ENCODE data around the gene FMNL1.
"Not testable (repeated sequence)": the region's sequence is repeated elsewhere in the genome, so short reads cannot be mapped to it uniquely, and the experiment has no call there.

FMNL1 gene

GRCh38 chr17:45201457-45201856 lies 20.2 kb upstream of the FMNL1 start:
- Mint-ChIP-seq H3K27me3 (ENCODE audit: low read depth) (no peaks in the 10 kb centered on the region), H3K4me1 (ENCODE audit: low read depth) (no peaks in the 10 kb centered on the region), H3K4me3 (no peak overlapping the region), H3K27ac (no peak overlapping the region), H3K36me3 (ENCODE audit: low read depth) (no peaks in the 10 kb centered on the region), H3K9me3 (no peaks in the 10 kb centered on the region)
- no peak for DNase-seq (ENCODE audit: low spot score)

- not testable (repeated sequence) for H3K27ac Mint-ChIP-seq; H3K36me3 Mint-ChIP-seq (ENCODE audit: low read depth); H3K4me3 Mint-ChIP-seq; H3K9me3 Mint-ChIP-seq; DNase-seq (ENCODE audit: low spot score); H3K4me1 Mint-ChIP-seq (ENCODE audit: low read depth); H3K27me3 Mint-ChIP-seq (ENCODE audit: low read depth)
These were observed 19.8 kb upstream of the FMNL1 start for GRCh38 chr17:45201880-45202279.

GRCh38 chr17:45218895-45219661 lies 2.6 kb upstream of the FMNL1 start:
- peak overlapping the region; percentile 64 for H3K27ac Mint-ChIP-seq
- no peaks in the 10 kb centered on the region for H3K9me3 Mint-ChIP-seq
- DNase-seq (ENCODE audit: low spot score) = peak; percentile 70
- H3K4me1 Mint-ChIP-seq (ENCODE audit: low read depth) = peaks cover 35% of the 10 kb centered on the region
- H3K4me3 Mint-ChIP-seq = peak overlapping the region; percentile 80
- H3K36me3 Mint-ChIP-seq (ENCODE audit: low read depth) = peaks cover 62% of the 10 kb centered on the region
- H3K27me3 Mint-ChIP-seq (ENCODE audit: low read depth) = no peaks in the 10 kb centered on the region

- peaks cover 42% of the 10 kb centered on the region for H3K4me1 Mint-ChIP-seq (ENCODE audit: low read depth)
- peak; percentile 10 for DNase-seq (ENCODE audit: low spot score)
- H3K36me3 Mint-ChIP-seq (ENCODE audit: low read depth) = peaks cover 66% of the 10 kb centered on the region
These were observed 1.6 kb upstream of the FMNL1 start for GRCh38 chr17:45220079-45220478.

GRCh38 chr17:45222014-45222288 lies 266 bp downstream of the FMNL1 start:
- DNase-seq (ENCODE audit: low spot score) = no peak
- Mint-ChIP-seq H3K4me3 (no peak overlapping the region), H3K9me3 (no peaks in the 10 kb centered on the region), H3K27ac (no peak overlapping the region), H3K36me3 (ENCODE audit: low read depth) (peaks cover 68% of the 10 kb centered on the region), H3K27me3 (ENCODE audit: low read depth) (no peaks in the 10 kb centered on the region), H3K4me1 (ENCODE audit: low read depth) (peaks cover 55% of the 10 kb centered on the region)

More at GRCh38 chr17:45220079-45220478, 1.6 kb upstream of the FMNL1 start:
- no peaks in the 10 kb centered on the region for H3K9me3 Mint-ChIP-seq
- peak overlapping the region; percentile 64 for H3K27ac Mint-ChIP-seq
- peak overlapping the region; percentile 80 for H3K4me3 Mint-ChIP-seq
- no peaks in the 10 kb centered on the region for H3K27me3 Mint-ChIP-seq (ENCODE audit: low read depth)

GRCh38 chr17:45222289-45222995 lies 757 bp downstream of the FMNL1 start:
- peak; percentile 59 for DNase-seq (ENCODE audit: low spot score)
- H3K4me3 Mint-ChIP-seq = peak overlapping the region; percentile 99
- H3K27me3 Mint-ChIP-seq (ENCODE audit: low read depth) = no peaks in the 10 kb centered on the region
- peaks cover 59% of the 10 kb centered on the region for H3K4me1 Mint-ChIP-seq (ENCODE audit: low read depth)
- peak overlapping the region; percentile 98 for H3K27ac Mint-ChIP-seq
- peaks cover 64% of the 10 kb centered on the region for H3K36me3 Mint-ChIP-seq (ENCODE audit: low read depth)
- no peaks in the 10 kb centered on the region for H3K9me3 Mint-ChIP-seq

- Mint-ChIP-seq H3K4me1 (ENCODE audit: low read depth) (peaks cover 62% of the 10 kb centered on the region), H3K36me3 (ENCODE audit: low read depth) (peaks cover 60% of the 10 kb centered on the region), H3K27me3 (ENCODE audit: low read depth) (no peaks in the 10 kb centered on the region), H3K9me3 (no peaks in the 10 kb centered on the region), H3K4me3 (peak overlapping the region; percentile 99), H3K27ac (peak overlapping the region; percentile 98)
- DNase-seq (ENCODE audit: low spot score) = no peak
These were observed 1.4 kb downstream of the FMNL1 start for GRCh38 chr17:45222996-45223538.

- DNase-seq (ENCODE audit: low spot score) = peak; percentile 75
- Mint-ChIP-seq H3K4me1 (ENCODE audit: low read depth) (peaks cover 68% of the 10 kb centered on the region), H3K36me3 (ENCODE audit: low read depth) (peaks cover 61% of the 10 kb centered on the region), H3K4me3 (peak overlapping the region; percentile 99), H3K27me3 (ENCODE audit: low read depth) (no peaks in the 10 kb centered on the region), H3K27ac (peak overlapping the region; percentile 98), H3K9me3 (no peaks in the 10 kb centered on the region)
These were observed 2.1 kb downstream of the FMNL1 start for GRCh38 chr17:45223539-45224528.

GRCh38 chr17:45224671-45225050 lies 3.0 kb downstream of the FMNL1 start:
- peak; percentile 28 for DNase-seq (ENCODE audit: low spot score)
- Mint-ChIP-seq H3K36me3 (ENCODE audit: low read depth) (peaks cover 52% of the 10 kb centered on the region), H3K4me3 (peak overlapping the region; percentile 99)

GRCh38 chr17:45225051-45225700 lies 3.5 kb downstream of the FMNL1 start:
- Mint-ChIP-seq H3K36me3 (ENCODE audit: low read depth) (peaks cover 47% of the 10 kb centered on the region), H3K9me3 (no peaks in the 10 kb centered on the region), H3K4me3 (peak overlapping the region; percentile 99), H3K4me1 (ENCODE audit: low read depth) (peaks cover 66% of the 10 kb centered on the region), H3K27me3 (ENCODE audit: low read depth) (no peaks in the 10 kb centered on the region), H3K27ac (peak overlapping the region; percentile 98)
- DNase-seq (ENCODE audit: low spot score) = peak; percentile 32

More at GRCh38 chr17:45224671-45225050, 3.0 kb downstream of the FMNL1 start:
- Mint-ChIP-seq H3K9me3 (no peaks in the 10 kb centered on the region), H3K27ac (peak overlapping the region; percentile 98), H3K27me3 (ENCODE audit: low read depth) (no peaks in the 10 kb centered on the region), H3K4me1 (ENCODE audit: low read depth) (peaks cover 67% of the 10 kb centered on the region)

- Mint-ChIP-seq H3K36me3 (ENCODE audit: low read depth) (peaks cover 47% of the 10 kb centered on the region), H3K27me3 (ENCODE audit: low read depth) (no peaks in the 10 kb centered on the region), H3K27ac (peak overlapping the region; percentile 98), H3K9me3 (no peaks in the 10 kb centered on the region), H3K4me3 (peak overlapping the region; percentile 99), H3K4me1 (ENCODE audit: low read depth) (peaks cover 62% of the 10 kb centered on the region)
- peak; percentile 95 for DNase-seq (ENCODE audit: low spot score)
These were observed 4.4 kb downstream of the FMNL1 start for GRCh38 chr17:45225964-45226530.

GRCh38 chr17:45226576-45226975 lies 4.9 kb downstream of the FMNL1 start:
- no peak for DNase-seq (ENCODE audit: low spot score)
- Mint-ChIP-seq H3K4me1 (ENCODE audit: low read depth) (peaks cover 65% of the 10 kb centered on the region), H3K27me3 (ENCODE audit: low read depth) (no peaks in the 10 kb centered on the region), H3K9me3 (no peaks in the 10 kb centered on the region), H3K4me3 (peak overlapping the region; percentile 99), H3K27ac (peak overlapping the region; percentile 98), H3K36me3 (ENCODE audit: low read depth) (peaks cover 47% of the 10 kb centered on the region)
